ENCODE results near the gene PSMA6.

The PSMA6 gene

GRCh38 chr14:35343702-35344101 is 51.5 kb downstream of the PSMA6 start:
- no peak overlapping the region for H3K14ac ChIP-seq (ENCODE audit: low read length)
- peak overlapping the region; percentile 15 for H4K91ac ChIP-seq (ENCODE audit: low read depth, low read length)
- H3K9ac ChIP-seq (ENCODE audit: low read length): no peak overlapping the region
- H2AFZ ChIP-seq (ENCODE audit: insufficient read depth, low read length, poor library complexity): no peak overlapping the region
- no peak overlapping the region for H3K4me3 ChIP-seq (ENCODE audit: low read depth, low read length)
- no peaks in the 10 kb centered on the region for H3K79me2 ChIP-seq (ENCODE audit: control insufficient read depth, insufficient read depth, low read length, poor library complexity)
- peaks cover 13% of the 10 kb centered on the region for H3K79me1 ChIP-seq (ENCODE audit: low read length)
- no peak for DNase-seq
- no peak overlapping the region for H4K8ac ChIP-seq (ENCODE audit: low read depth, low read length)
- no CpG with 5 or more reads among the region's 7 CpGs for WGBS (ENCODE audit: extremely low coverage, insufficient coverage, insufficient read length)
- no peak overlapping the region for H2AK5ac ChIP-seq (ENCODE audit: low read length)
- H3K36me3 ChIP-seq (ENCODE audit: control insufficient read depth in 1 of 2, insufficient read depth in 2 of 2, low read length in 2 of 2): no peaks in the 10 kb centered on the region
- no peak overlapping the region for H3K18ac ChIP-seq (ENCODE audit: low read length)
- H3K23ac ChIP-seq (ENCODE audit: low read length): no peak overlapping the region
- no peak overlapping the region for H3K4ac ChIP-seq (ENCODE audit: low read depth, low read length)
- H3K4me2 ChIP-seq (ENCODE audit: low read length): no peak overlapping the region
- H3K9me3 ChIP-seq (ENCODE audit: insufficient read depth, low read depth, low read length): no peaks in the 10 kb centered on the region
- H3K27me3 ChIP-seq (ENCODE audit: insufficient read depth, low read length): no peaks in the 10 kb centered on the region
- no peak overlapping the region for H2BK5ac ChIP-seq (ENCODE audit: low read depth, low read length, poor library complexity)
- no peak overlapping the region for H4K12ac ChIP-seq (ENCODE audit: low read depth, low read length)
- no peak overlapping the region for H3K27ac ChIP-seq (ENCODE audit: low read depth, low read length)
- peaks cover 21% of the 10 kb centered on the region in 2 experiments for H3K4me1 ChIP-seq (ENCODE audit: control insufficient read depth in 1 of 2, insufficient read depth in 2 of 2, low read length in 2 of 2)
- peak overlapping the region; percentile 42 for H2BK12ac ChIP-seq (ENCODE audit: low read length)
- H2BK120ac ChIP-seq (ENCODE audit: insufficient read depth, low read length, poor library complexity): peak overlapping the region; percentile 18

DNA sequence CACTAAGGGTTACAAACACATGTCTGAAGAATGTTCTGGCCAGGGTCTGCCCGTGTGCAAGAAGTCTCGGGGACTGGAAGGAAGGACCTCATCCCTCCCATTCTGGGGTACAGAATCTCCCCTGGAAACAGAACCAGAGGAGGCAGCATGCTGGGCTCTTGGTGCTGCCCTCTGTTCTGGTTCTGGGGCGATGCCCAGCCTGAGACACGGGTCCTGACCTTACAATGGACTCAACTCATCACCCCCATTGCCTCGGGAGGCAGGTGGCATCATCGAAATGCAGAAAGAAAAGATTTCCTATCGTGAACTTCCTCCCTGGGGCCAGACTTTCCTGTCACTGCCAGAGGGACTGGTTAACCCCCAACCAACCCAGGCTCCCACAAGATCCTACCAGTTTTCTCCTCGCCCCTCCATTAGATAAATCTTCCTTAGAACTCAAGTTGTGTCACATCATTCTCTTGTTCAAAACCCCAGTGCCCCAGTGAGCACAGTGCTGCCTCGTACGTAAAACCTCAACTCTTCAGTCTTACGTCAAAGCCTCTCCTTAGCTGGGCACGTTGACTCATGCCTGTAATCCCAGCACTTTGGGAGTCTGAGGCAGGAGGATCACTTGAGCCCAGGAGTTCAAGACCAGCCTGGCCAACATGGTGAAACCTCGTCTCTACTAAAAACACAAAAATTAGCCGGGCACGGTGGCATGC is 52.1 kb downstream of the PSMA6 start:
- no CpG with 5 or more reads among the region's 15 CpGs for WGBS (ENCODE audit: extremely low coverage, insufficient coverage, insufficient read length)
- Histone ChIP-seq H4K8ac (ENCODE audit: low read depth, low read length) (no peak overlapping the region), H4K12ac (ENCODE audit: low read depth, low read length) (no peak overlapping the region), H3K9me3 (ENCODE audit: insufficient read depth, low read depth, low read length) (no peaks in the 10 kb centered on the region), H3K4me1 (ENCODE audit: control insufficient read depth in 1 of 2, insufficient read depth in 2 of 2, low read length in 2 of 2) (peaks cover 21% of the 10 kb centered on the region in 2 experiments), H2AFZ (ENCODE audit: insufficient read depth, low read length, poor library complexity) (no peak overlapping the region), H4K91ac (ENCODE audit: low read depth, low read length) (peak overlapping the region; percentile 15), H2BK12ac (ENCODE audit: low read length) (peak overlapping the region; percentile 42), H3K4me2 (ENCODE audit: low read length) (no peak overlapping the region), H3K79me2 (ENCODE audit: control insufficient read depth, insufficient read depth, low read length, poor library complexity) (no peaks in the 10 kb centered on the region), H2BK5ac (ENCODE audit: low read depth, low read length, poor library complexity) (no peak overlapping the region), H3K27me3 (ENCODE audit: insufficient read depth, low read length) (no peaks in the 10 kb centered on the region), H3K27ac (ENCODE audit: low read depth, low read length) (no peak overlapping the region), H3K23ac (ENCODE audit: low read length) (no peak overlapping the region), H3K4me3 (ENCODE audit: low read depth, low read length) (no peak overlapping the region), H2AK5ac (ENCODE audit: low read length) (peak overlapping the region; percentile 37), H3K4ac (ENCODE audit: low read depth, low read length) (no peak overlapping the region), H2BK120ac (ENCODE audit: insufficient read depth, low read length, poor library complexity) (peak overlapping the region; percentile 18), H3K36me3 (ENCODE audit: control insufficient read depth in 1 of 2, insufficient read depth in 2 of 2, low read length in 2 of 2) (no peaks in the 10 kb centered on the region), H3K9ac (ENCODE audit: low read length) (no peak overlapping the region), H3K79me1 (ENCODE audit: low read length) (peaks cover 13% of the 10 kb centered on the region), H3K14ac (ENCODE audit: low read length) (no peak overlapping the region), H3K18ac (ENCODE audit: low read length) (no peak overlapping the region)
- no peak for DNase-seq

DNA sequence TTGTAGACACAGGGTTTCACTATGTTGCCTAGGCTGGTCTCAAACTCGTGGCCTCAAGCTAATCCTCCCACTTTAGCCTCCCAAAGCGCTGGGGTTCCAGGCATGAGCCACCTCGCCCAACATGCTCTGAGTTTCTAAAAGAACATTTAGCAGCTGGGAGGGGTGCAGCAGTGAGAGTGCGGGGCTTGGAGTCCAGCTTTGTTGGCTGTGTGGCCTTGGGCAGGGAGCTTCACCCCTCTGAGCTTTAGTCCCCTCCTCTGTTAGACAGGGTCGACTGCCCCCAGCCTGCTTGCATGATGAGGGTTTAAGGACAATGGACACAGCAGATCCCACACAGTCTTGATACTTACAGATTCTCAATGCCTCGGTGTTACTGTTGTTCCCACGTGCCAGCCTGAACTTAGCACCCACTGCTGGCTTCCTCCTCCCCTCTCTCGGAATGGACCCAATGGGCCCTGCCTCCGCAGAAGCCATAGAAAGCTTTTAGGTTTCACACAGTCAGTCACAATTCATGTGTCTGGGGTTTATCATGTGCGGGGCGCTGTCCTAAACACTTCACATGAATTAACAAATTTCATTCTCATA is 54.6 kb downstream of the PSMA6 start:
- H2BK120ac ChIP-seq (ENCODE audit: insufficient read depth, low read length, poor library complexity): peak overlapping the region; percentile 29
- H3K79me1 ChIP-seq (ENCODE audit: low read length): peaks cover 7% of the 10 kb centered on the region
- H3K36me3 ChIP-seq (ENCODE audit: control insufficient read depth in 1 of 2, insufficient read depth in 2 of 2, low read length in 2 of 2): no peaks in the 10 kb centered on the region
- H3K27ac ChIP-seq (ENCODE audit: low read depth, low read length): no peak overlapping the region
- H3K14ac ChIP-seq (ENCODE audit: low read length): peak overlapping the region; percentile 50
- H3K23ac ChIP-seq (ENCODE audit: low read length): no peak overlapping the region
- H3K9me3 ChIP-seq (ENCODE audit: insufficient read depth, low read depth, low read length): no peaks in the 10 kb centered on the region
- no peak overlapping the region for H3K4me2 ChIP-seq (ENCODE audit: low read length)
- no peak overlapping the region for H3K4ac ChIP-seq (ENCODE audit: low read depth, low read length)
- no peak overlapping the region for H2BK5ac ChIP-seq (ENCODE audit: low read depth, low read length, poor library complexity)
- H3K18ac ChIP-seq (ENCODE audit: low read length): peak overlapping the region; percentile 11
- H2AK5ac ChIP-seq (ENCODE audit: low read length): peak overlapping the region; percentile 57
- H3K4me3 ChIP-seq (ENCODE audit: low read depth, low read length): no peak overlapping the region
- no CpG with 5 or more reads among the region's 11 CpGs for WGBS (ENCODE audit: extremely low coverage, insufficient coverage, insufficient read length)
- H4K12ac ChIP-seq (ENCODE audit: low read depth, low read length): no peak overlapping the region
- peaks cover 24% of the 10 kb centered on the region in 2 experiments for H3K4me1 ChIP-seq (ENCODE audit: control insufficient read depth in 1 of 2, insufficient read depth in 2 of 2, low read length in 2 of 2)
- no peak overlapping the region for H3K9ac ChIP-seq (ENCODE audit: low read length)
- no peak for DNase-seq
- H2BK12ac ChIP-seq (ENCODE audit: low read length): peak overlapping the region; percentile 35
- H4K8ac ChIP-seq (ENCODE audit: low read depth, low read length): no peak overlapping the region
- H3K27me3 ChIP-seq (ENCODE audit: insufficient read depth, low read length): no peaks in the 10 kb centered on the region
- peak overlapping the region; percentile 10 for H4K91ac ChIP-seq (ENCODE audit: low read depth, low read length)
- H3K79me2 ChIP-seq (ENCODE audit: control insufficient read depth, insufficient read depth, low read length, poor library complexity): no peaks in the 10 kb centered on the region
- H2AFZ ChIP-seq (ENCODE audit: insufficient read depth, low read length, poor library complexity): no peak overlapping the region

GRCh38 chr14:35347323-35348043 is 55.3 kb downstream of the PSMA6 start:
- Histone ChIP-seq H3K23ac (ENCODE audit: low read length) (no peak overlapping the region), H4K91ac (ENCODE audit: low read depth, low read length) (no peak overlapping the region), H4K8ac (ENCODE audit: low read depth, low read length) (peak overlapping the region; percentile 26), H3K36me3 (ENCODE audit: control insufficient read depth in 1 of 2, insufficient read depth in 2 of 2, low read length in 2 of 2) (no peaks in the 10 kb centered on the region), H3K4me1 (ENCODE audit: control insufficient read depth in 1 of 2, insufficient read depth in 2 of 2, low read length in 2 of 2) (peaks cover 24% of the 10 kb centered on the region in 2 experiments), H3K4ac (ENCODE audit: low read depth, low read length) (no peak overlapping the region), H2BK12ac (ENCODE audit: low read length) (no peak overlapping the region), H3K79me2 (ENCODE audit: control insufficient read depth, insufficient read depth, low read length, poor library complexity) (no peaks in the 10 kb centered on the region), H3K27ac (ENCODE audit: low read depth, low read length) (no peak overlapping the region), H2BK120ac (ENCODE audit: insufficient read depth, low read length, poor library complexity) (no peak overlapping the region), H3K9me3 (ENCODE audit: insufficient read depth, low read depth, low read length) (no peaks in the 10 kb centered on the region), H2BK5ac (ENCODE audit: low read depth, low read length, poor library complexity) (no peak overlapping the region), H3K18ac (ENCODE audit: low read length) (no peak overlapping the region), H4K12ac (ENCODE audit: low read depth, low read length) (no peak overlapping the region), H3K27me3 (ENCODE audit: insufficient read depth, low read length) (no peaks in the 10 kb centered on the region), H2AK5ac (ENCODE audit: low read length) (no peak overlapping the region), H3K4me2 (ENCODE audit: low read length) (no peak overlapping the region), H2AFZ (ENCODE audit: insufficient read depth, low read length, poor library complexity) (peak overlapping the region; percentile 11), H3K9ac (ENCODE audit: low read length) (no peak overlapping the region), H3K14ac (ENCODE audit: low read length) (no peak overlapping the region), H3K4me3 (ENCODE audit: low read depth, low read length) (no peak overlapping the region), H3K79me1 (ENCODE audit: low read length) (peaks cover 2% of the 10 kb centered on the region)
- peak in 1 of 2 donors; percentile 30 for DNase-seq
- no CpG with 5 or more reads among the region's 13 CpGs for WGBS (ENCODE audit: extremely low coverage, insufficient coverage, insufficient read length)
